Activated CD4-positive, alpha-beta T cell treated with anti-CD3 and anti-CD28 coated beads for 4 hours (primary cell): ENCODE results near the gene WDR64.
A peak's percentile ranks its signal among the peaks of the same experiment; 100 is the strongest.

ENCODE experiments used
- DNase-seq, 2 donors: peaks; one replicate each; pipeline ENCODE4 v3.0.0-alpha.2; 2020

WDR64 gene

GRCh38 chr1:241846375-241846774, 194.3 kb downstream of the WDR64 start:
- no peak for DNase-seq

- no peak for DNase-seq
Observed at GRCh38 chr1:241846862-241847539, 194.9 kb downstream of the WDR64 start.

DNA sequence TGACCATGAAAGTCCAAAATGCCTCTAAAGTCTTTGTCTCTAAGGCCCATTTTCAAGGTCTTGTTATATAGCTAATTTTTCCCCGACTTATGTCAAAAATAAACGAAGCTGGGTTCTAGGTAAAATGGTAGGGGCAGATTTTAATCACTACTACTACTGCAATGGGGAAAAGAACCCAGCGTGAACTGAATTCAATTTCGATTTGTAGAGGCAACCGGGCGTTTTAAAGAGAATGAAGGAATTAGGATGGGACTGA, 195.4 kb downstream of the WDR64 start:
- DNase-seq, result no peak

DNA sequence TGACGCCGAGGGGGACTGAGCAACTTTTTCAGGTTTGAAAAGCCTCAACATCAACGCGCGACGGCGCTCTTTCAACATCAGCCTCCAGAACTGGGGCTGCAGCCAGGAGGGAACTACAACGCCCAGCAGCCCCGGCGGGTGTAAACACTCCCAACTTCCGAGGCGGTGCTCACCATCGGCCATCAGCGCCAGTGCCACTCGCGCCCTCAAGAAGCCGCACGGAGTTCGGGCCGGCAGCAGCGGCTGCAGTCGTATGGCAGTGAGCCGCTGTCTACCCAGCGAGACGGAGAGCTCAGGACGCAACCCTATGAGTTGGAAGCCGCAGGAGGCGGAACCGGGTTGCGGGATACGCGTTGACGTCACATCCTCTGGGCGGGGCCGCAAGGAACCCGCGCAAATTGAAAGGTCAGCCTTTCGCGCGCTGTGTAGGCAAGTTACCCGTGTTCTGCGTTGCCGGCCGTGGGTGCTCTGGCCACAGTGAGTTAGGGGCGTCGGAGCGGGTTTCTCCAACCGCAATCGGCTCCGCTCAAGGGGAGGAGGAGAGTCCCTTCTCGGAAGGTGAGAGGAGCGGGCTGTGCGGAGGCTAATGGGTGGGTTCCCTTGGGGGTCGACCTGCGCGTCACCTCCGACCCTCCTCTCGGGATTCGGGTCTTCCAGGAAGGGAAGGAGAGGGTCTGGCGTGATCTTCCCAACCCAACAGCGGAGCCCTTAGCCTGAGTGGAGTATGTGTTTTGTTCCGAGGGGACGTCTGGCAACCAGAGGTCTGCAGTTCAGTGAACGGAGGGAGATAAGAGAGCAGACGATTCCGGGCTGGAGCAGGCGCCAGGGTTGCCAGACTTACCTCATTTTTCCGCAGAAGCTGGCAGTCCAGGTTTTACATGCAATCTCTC, 196.0 kb downstream of the WDR64 start, which contains the start of gene EXO1:
TSS of gene EXO1 (plus strand) at position 409 of the 890 bp plus-strand sequence. CDS start 2,222 bp downstream, outside the sequence.
- peak; percentile 83 for DNase-seq

DNA sequence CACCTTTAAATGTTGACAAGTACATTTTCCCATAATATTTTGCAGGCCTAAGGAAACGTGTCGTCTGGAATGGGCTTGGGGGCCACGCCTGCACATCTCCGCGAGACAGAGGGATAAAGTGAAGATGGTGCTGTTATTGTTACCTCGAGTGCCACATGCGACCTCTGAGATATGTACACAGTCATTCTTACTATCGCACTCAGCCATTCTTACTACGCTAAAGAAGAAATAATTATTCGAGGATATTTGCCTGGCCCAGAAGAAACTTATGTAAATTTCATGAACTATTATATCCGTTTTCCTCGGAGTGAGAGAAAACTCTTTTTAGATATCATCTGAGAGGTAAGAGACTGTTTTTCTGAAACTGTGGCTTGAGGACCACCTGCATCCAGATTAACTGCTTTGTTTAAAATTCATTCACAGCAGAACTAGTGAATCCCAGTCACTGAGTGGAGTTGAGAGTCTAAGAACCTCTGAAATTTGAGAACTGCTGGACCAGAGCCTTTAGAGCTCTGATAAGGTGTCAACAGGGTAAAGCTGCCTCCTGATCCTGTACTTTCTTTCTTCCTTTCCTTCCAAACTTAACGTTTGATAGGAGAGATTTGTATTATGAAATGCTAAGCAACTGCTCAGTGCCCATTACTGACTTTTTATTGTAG, 196.7 kb downstream of the WDR64 start:
- no peak for DNase-seq

- DNase-seq, result no peak
Observed at GRCh38 chr1:241849345-241849695, 197.2 kb downstream of the WDR64 start.
